Body of pancreas (tissue), 4 donors: Measurements from ENCODE around the gene BMP7. TPM values are rescaled to one million over a fixed set of nuclear protein-coding genes. Genes with fewer than 3 reads are reported as not detected.

ENCODE experiments used
- ATAC-seq: fragments of 150-250 bp; one replicate; pipeline ENCODE4 v1.9.1; 2016
- DNase-seq, 4 donors: peaks; one replicate each; pipeline ENCODE4 v3.0.0-alpha.2; 2019
- H3K27ac ChIP-seq, 4 donors: fragments of 200-600 bp; sonication (generic); 1 replicate in 3 of 4; 2 replicates in 1 of 4; pipeline versions ENCODE4 v1.5.1 to v1.6.1; 2016 to 2019; ENCODE audit warnings: mild to moderate bottlenecking in 1 of 4, mixed read lengths in 1 of 4, moderate library complexity in 1 of 4
- H3K27me3 ChIP-seq, 2 donors: fragments of 200-600 bp; sonication (generic); one replicate each; pipeline ENCODE4 v1.6.0; 2016; ENCODE audit warnings: mild to moderate bottlenecking in 1 of 2
- H3K36me3 ChIP-seq, 2 donors: fragments of 200-600 bp; sonication (generic); replicated peaks in 1 of 2; 2 replicates each; pipeline ENCODE4 v1.5.1; 2016; ENCODE audit warnings: low read depth in 2 of 2; ENCODE audit not compliant: insufficient read depth in 1 of 2
- H3K4me1 ChIP-seq: fragments of 200-600 bp; sonication (generic); one replicate; pipeline ENCODE4 v1.6.0; 2016
- H3K4me3 ChIP-seq, 2 donors: fragments of 200-600 bp; sonication (generic); 1 replicate in 1 of 2; 2 replicates in 1 of 2; pipeline ENCODE4 v1.5.1; 2016 to 2019
- H3K9me3 ChIP-seq, 3 donors: fragments of 200-600 bp; sonication (generic); 1 replicate in 2 of 3; 2 replicates in 1 of 3; pipeline ENCODE4 v1.5.1; 2016
- POLR2A ChIP-seq, 3 donors: fragments of 450-650 bp; IDR thresholded peaks; one replicate each; pipeline ENCODE4 v1.6.1; 2016; ENCODE audit warnings: antibody characterized with exemption in 3 of 3, mild to moderate bottlenecking in 2 of 3
- WGBS, 2 donors: methylation state at CpG; one replicate each; pipeline ENCODE4 v1.1.5; 2017; 5-methylcytosine and 5-hydroxymethylcytosine counted together
- intact Hi-C: fragments of 100-400 bp; cut with DNase I; formaldehyde crosslinking; loops from one replicate; pipeline ENCODE4 v1.15.1; 2023
- total RNA-seq, 2 donors: library from RNA; depleted of rRNA; stranded (reverse); fragments of >200 nt; gene quantifications; one replicate each; pipeline ENCODE4 v1.1.0, GENCODE V29; 2016
- TF ChIP-seq, protein P1 (sequence below), 7 experiments: fragments of 450-650 bp in 4 of 7; fragments of 200-600 bp in 3 of 7; sonication (generic) in 3 of 7; IDR thresholded peaks; one replicate each; pipeline ENCODE4 v1.5.1; 2016 to 2019; ENCODE audit warnings: antibody characterized with exemption in 7 of 7

The BMP7 gene
- total RNA-seq, 2 donors from 2014 or later = 4.2 TPM; not detected in 1

GRCh38 chr20:57231951-57232428, 34.5 kb downstream of the BMP7 start:
- no peaks in the 10 kb centered on the region for H3K4me1 ChIP-seq
- H3K27ac ChIP-seq = no peak overlapping the region
- H3K9me3 ChIP-seq = no peaks in the 10 kb centered on the region
- ATAC-seq (no peak), DNase-seq (no peak)
- 48 to 58% methylated on average over 2 of the region's 2 CpGs for WGBS, 2 donors
- no peaks in the 10 kb centered on the region for H3K27me3 ChIP-seq
- H3K4me3 ChIP-seq = no peak overlapping the region
- TF ChIP-seq, protein P1, sequence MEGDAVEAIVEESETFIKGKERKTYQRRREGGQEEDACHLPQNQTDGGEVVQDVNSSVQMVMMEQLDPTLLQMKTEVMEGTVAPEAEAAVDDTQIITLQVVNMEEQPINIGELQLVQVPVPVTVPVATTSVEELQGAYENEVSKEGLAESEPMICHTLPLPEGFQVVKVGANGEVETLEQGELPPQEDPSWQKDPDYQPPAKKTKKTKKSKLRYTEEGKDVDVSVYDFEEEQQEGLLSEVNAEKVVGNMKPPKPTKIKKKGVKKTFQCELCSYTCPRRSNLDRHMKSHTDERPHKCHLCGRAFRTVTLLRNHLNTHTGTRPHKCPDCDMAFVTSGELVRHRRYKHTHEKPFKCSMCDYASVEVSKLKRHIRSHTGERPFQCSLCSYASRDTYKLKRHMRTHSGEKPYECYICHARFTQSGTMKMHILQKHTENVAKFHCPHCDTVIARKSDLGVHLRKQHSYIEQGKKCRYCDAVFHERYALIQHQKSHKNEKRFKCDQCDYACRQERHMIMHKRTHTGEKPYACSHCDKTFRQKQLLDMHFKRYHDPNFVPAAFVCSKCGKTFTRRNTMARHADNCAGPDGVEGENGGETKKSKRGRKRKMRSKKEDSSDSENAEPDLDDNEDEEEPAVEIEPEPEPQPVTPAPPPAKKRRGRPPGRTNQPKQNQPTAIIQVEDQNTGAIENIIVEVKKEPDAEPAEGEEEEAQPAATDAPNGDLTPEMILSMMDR (IDR thresholded peaks at IDR 0.05) = no peak
- TF ChIP-seq POLR2A (IDR thresholded peaks at IDR 0.05) = no peak
- intact Hi-C loops = no loop called here
- H3K36me3 ChIP-seq = no peaks in the 10 kb centered on the region

- no peak overlapping the region for H3K4me3 ChIP-seq
- no peak for DNase-seq
- WGBS, 2 donors = 64% methylated on average over 8 of the region's 8 CpGs
- H3K9me3 ChIP-seq = no peaks in the 10 kb centered on the region
- ATAC-seq = no peak
- TF ChIP-seq, protein P1 (IDR thresholded peaks at IDR 0.05) = no peak
- no peaks in the 10 kb centered on the region for H3K27me3 ChIP-seq
- H3K36me3 ChIP-seq = no peaks in the 10 kb centered on the region
- H3K4me1 ChIP-seq = no peaks in the 10 kb centered on the region
- no peak overlapping the region for H3K27ac ChIP-seq
- intact Hi-C loops = no loop called here
These were observed 35.3 kb downstream of the BMP7 start for GRCh38 chr20:57231161-57231560.

GRCh38 chr20:57230247-57230646, 36.2 kb downstream of the BMP7 start:
- no peak for ATAC-seq
- Histone ChIP-seq H3K4me1 (no peaks in the 10 kb centered on the region), H3K27ac (no peak overlapping the region), H3K9me3 (no peaks in the 10 kb centered on the region), H3K4me3 (no peak overlapping the region), H3K36me3 (no peaks in the 10 kb centered on the region), H3K27me3 (no peaks in the 10 kb centered on the region)
- DNase-seq = no peak
- 85 to 100% methylated on average over 3 to 5 of the region's 8 CpGs for WGBS, 2 donors
- TF ChIP-seq, protein P1 (IDR thresholded peaks at IDR 0.05) = no peak
- TF ChIP-seq POLR2A (IDR thresholded peaks at IDR 0.05) = no peak
- intact Hi-C loops = no loop called here

DNA sequence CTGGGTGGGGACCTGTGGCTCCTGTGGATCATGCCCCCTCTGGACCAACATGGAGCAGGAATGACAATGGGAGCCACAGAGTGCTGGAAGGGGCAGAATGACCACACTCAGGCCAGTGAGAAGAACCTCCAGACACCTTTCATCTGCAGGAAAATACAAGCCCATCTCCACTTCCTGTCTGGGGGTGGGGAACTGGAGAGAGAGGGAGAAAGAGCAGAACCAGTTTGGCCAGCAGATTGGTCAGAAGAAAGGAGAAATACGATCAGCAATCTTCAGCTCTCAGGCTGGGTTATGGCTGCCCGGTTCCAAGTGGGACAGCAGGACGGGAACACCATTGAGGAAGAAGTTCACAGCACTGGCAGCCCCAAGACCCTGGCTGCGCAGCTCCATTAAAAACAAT, 37.0 kb downstream of the BMP7 start:
- TF ChIP-seq, protein P1 (IDR thresholded peaks at IDR 0.05) = no peak
- TF ChIP-seq POLR2A (IDR thresholded peaks at IDR 0.05) = no peak

GRCh38 chr20:57225830-57226229, 40.6 kb downstream of the BMP7 start:
- no peak for ATAC-seq
- Histone ChIP-seq H3K27me3 (no peaks in the 10 kb centered on the region), H3K4me1 (no peaks in the 10 kb centered on the region), H3K27ac (no peak overlapping the region), H3K9me3 (no peaks in the 10 kb centered on the region), H3K36me3 (no peaks in the 10 kb centered on the region), H3K4me3 (no peak overlapping the region)
- DNase-seq = no peak
- intact Hi-C loops = no loop called here
- 69 to 73% methylated on average over 6 of the region's 7 CpGs for WGBS, 2 donors
- TF ChIP-seq, protein P1 (IDR thresholded peaks at IDR 0.05) = no peak
- no peak for TF ChIP-seq POLR2A (IDR thresholded peaks at IDR 0.05)

More for the DNA sequence above, 37.0 kb downstream of the BMP7 start:
- H3K4me1 ChIP-seq = no peaks in the 10 kb centered on the region
- no peaks in the 10 kb centered on the region for H3K36me3 ChIP-seq
- H3K4me3 ChIP-seq = no peak overlapping the region
- DNase-seq = no peak
- H3K27me3 ChIP-seq = no peaks in the 10 kb centered on the region
- no peak for ATAC-seq
- intact Hi-C loops = no loop called here
- no peak overlapping the region for H3K27ac ChIP-seq
- WGBS, 2 donors = 45 to 50% methylated on average over 4 of the region's 4 CpGs
- no peaks in the 10 kb centered on the region for H3K9me3 ChIP-seq
